Activated T-helper 1 cell treated with Interleukin-2 at 50 U/mL for 16 hours (primary cell): ENCODE measurements around the gene CNOT1.
"Not testable (repeated sequence)": the region's sequence is repeated elsewhere in the genome, so short reads cannot be mapped to it uniquely, and the experiment has no call there.

Source experiments
- DNase-seq: peaks from one replicate; pipeline ENCODE4 v3.0.0-alpha.2; 2020; ENCODE audit warnings: low read depth

The CNOT1 gene

GRCh38 chr16:58582133-58582532 lies 47.5 kb downstream of the CNOT1 start:
- no peak for DNase-seq

- DNase-seq = no peak
Measured at GRCh38 chr16:58579587-58579986, 50.0 kb downstream of the CNOT1 start.

- no peak for DNase-seq
Measured at GRCh38 chr16:58578642-58579041, 51.0 kb downstream of the CNOT1 start.

- DNase-seq = no peak
Measured at GRCh38 chr16:58577141-58577540, 52.5 kb downstream of the CNOT1 start.

GRCh38 chr16:58574895-58575294 lies 54.7 kb downstream of the CNOT1 start:
- no peak for DNase-seq

GRCh38 chr16:58565697-58566096 lies 63.9 kb downstream of the CNOT1 start:
- DNase-seq = not testable (repeated sequence)

- DNase-seq = no peak
Measured at GRCh38 chr16:58563775-58564174, 65.9 kb downstream of the CNOT1 start.

GRCh38 chr16:58563235-58563634 lies 66.4 kb downstream of the CNOT1 start:
- DNase-seq = no peak

GRCh38 chr16:58556678-58557077 lies 72.9 kb downstream of the CNOT1 start:
- DNase-seq = no peak

- DNase-seq = no peak
Measured at GRCh38 chr16:58551496-58551895, 78.1 kb downstream of the CNOT1 start.

GRCh38 chr16:58548378-58548777 lies 81.2 kb downstream of the CNOT1 start:
- DNase-seq = no peak

- no peak for DNase-seq
Measured at GRCh38 chr16:58543685-58544084, 85.9 kb downstream of the CNOT1 start.

- no peak for DNase-seq
Measured at GRCh38 chr16:58542291-58542690, 87.3 kb downstream of the CNOT1 start.

- no peak for DNase-seq
Measured at GRCh38 chr16:58541711-58542110, 87.9 kb downstream of the CNOT1 start.

GRCh38 chr16:58537124-58537906 lies 92.3 kb downstream of the CNOT1 start:
- DNase-seq = no peak

GRCh38 chr16:58536278-58536677 lies 93.3 kb downstream of the CNOT1 start:
- DNase-seq = no peak

GRCh38 chr16:58535100-58535499 lies 94.5 kb downstream of the CNOT1 start:
- no peak for DNase-seq

GRCh38 chr16:58533751-58534470 lies 95.7 kb downstream of the CNOT1 start:
- no peak for DNase-seq

GRCh38 chr16:58532414-58532813 lies 97.2 kb downstream of the CNOT1 start:
- DNase-seq = no peak

- no peak for DNase-seq
Measured at GRCh38 chr16:58530179-58530578, 99.4 kb downstream of the CNOT1 start.

- DNase-seq = no peak
Measured at GRCh38 chr16:58519707-58520106, 109.9 kb downstream of the CNOT1 start.

GRCh38 chr16:58518980-58519368 lies 110.7 kb downstream of the CNOT1 start:
- DNase-seq = no peak
